Liver (tissue), 9 donors: ENCODE data around the gene SOX15. TPM values are rescaled to one million over a fixed set of nuclear protein-coding genes. Genes with fewer than 3 reads are reported as not detected.

ENCODE experiments used
- DNase-seq: peaks from one replicate; pipeline ENCODE4 v3.0.0-alpha.2; 2017; ENCODE audit warnings: low spot score
- H3K27ac ChIP-seq, 2 donors: one replicate each; pipeline ENCODE4 v1.7.0; 2013; ENCODE audit warnings: inconsistent platforms in 2 of 2, low read length in 2 of 2, control low read depth in 1 of 2, low read depth in 1 of 2, mild to moderate bottlenecking in 1 of 2
- H3K27me3 ChIP-seq, 4 donors: one replicate each; pipeline versions ENCODE4 v1.6.1 to v1.7.0; 2013; ENCODE audit warnings: low read length in 3 of 4, inconsistent platforms in 1 of 4, mild to moderate bottlenecking in 1 of 4, moderate library complexity in 1 of 4; ENCODE audit not compliant: control insufficient read depth in 4 of 4, insufficient read depth in 4 of 4
- H3K36me3 ChIP-seq, 4 donors: one replicate each; pipeline versions ENCODE4 v1.6.1 to v1.7.0; 2013; ENCODE audit warnings: low read length in 3 of 4, mild to moderate bottlenecking in 3 of 4, low read depth in 1 of 4, moderate library complexity in 1 of 4; ENCODE audit not compliant: control insufficient read depth in 4 of 4, insufficient read depth in 3 of 4
- H3K4me1 ChIP-seq, 4 donors: one replicate each; pipeline versions ENCODE4 v1.6.1 to v1.7.0; 2013; ENCODE audit warnings: low read length in 3 of 4, mild to moderate bottlenecking in 3 of 4, moderate library complexity in 1 of 4; ENCODE audit not compliant: control insufficient read depth in 4 of 4, insufficient read depth in 4 of 4
- H3K4me3 ChIP-seq, 3 donors: one replicate each; pipeline versions ENCODE4 v1.6.1 to v1.7.0; 2013; ENCODE audit warnings: low read length in 3 of 3, control low read depth in 1 of 3, low read depth in 1 of 3, mild to moderate bottlenecking in 1 of 3
- H3K9ac ChIP-seq, 2 donors: one replicate each; pipeline ENCODE4 v1.7.0; 2013; ENCODE audit warnings: low read length in 2 of 2, mild to moderate bottlenecking in 2 of 2, moderate library complexity in 2 of 2, control low read depth in 1 of 2, low read depth in 1 of 2
- H3K9me3 ChIP-seq, 4 donors: one replicate each; pipeline versions ENCODE4 v1.6.1 to v1.7.0; 2013; ENCODE audit warnings: low read length in 3 of 4; ENCODE audit not compliant: control insufficient read depth in 4 of 4
- ATF3 ChIP-seq: IDR thresholded peaks from 2 replicates; pipeline ENCODE4 v1.6.1; 2016; ENCODE audit warnings: antibody characterized with exemption
- CTCF ChIP-seq: fragments of 150-350 bp; IDR thresholded peaks from 2 replicates; pipeline ENCODE4 v1.5.1; 2017; ENCODE audit warnings: improper control_type of control experiment, low read depth, low read length; ENCODE audit not compliant: missing input control
- EGR1 ChIP-seq, 2 donors: IDR thresholded peaks; 2 replicates each; pipeline ENCODE4 v1.6.1; 2016 to 2018; ENCODE audit warnings: antibody characterized with exemption in 2 of 2, low read depth in 2 of 2
- FOXA1 ChIP-seq: IDR thresholded peaks from 2 replicates; pipeline ENCODE4 v1.6.1; 2016; ENCODE audit warnings: antibody characterized with exemption
- FOXA2 ChIP-seq: IDR thresholded peaks from 2 replicates; pipeline ENCODE4 v1.6.1; 2016; ENCODE audit warnings: antibody characterized with exemption
- GABPA ChIP-seq, 2 donors: IDR thresholded peaks in 1 of 2; conservative IDR thresholded peaks in 1 of 2; 2 replicates each; pipeline ENCODE4 v1.6.1; 2016; ENCODE audit warnings: antibody characterized with exemption in 2 of 2, mild to moderate bottlenecking in 1 of 2, moderate library complexity in 1 of 2
- HNF4A ChIP-seq, 2 donors: conservative IDR thresholded peaks; 2 replicates each; pipeline ENCODE4 v1.6.1; 2016; ENCODE audit warnings: antibody characterized with exemption in 2 of 2, mild to moderate bottlenecking in 2 of 2
- JUND ChIP-seq, 2 donors: IDR thresholded peaks; 2 replicates each; pipeline ENCODE4 v1.6.1; 2016; ENCODE audit warnings: antibody characterized with exemption in 2 of 2
- MAX ChIP-seq: IDR thresholded peaks from 2 replicates; pipeline ENCODE4 v1.6.1; 2016; ENCODE audit warnings: antibody characterized with exemption
- NR2F2 ChIP-seq: IDR thresholded peaks from 2 replicates; pipeline ENCODE4 v1.6.1; 2016; ENCODE audit warnings: antibody characterized with exemption
- RAD21 ChIP-seq, 2 donors: IDR thresholded peaks; 2 replicates each; pipeline ENCODE4 v1.6.1; 2016; ENCODE audit warnings: antibody characterized with exemption in 2 of 2, mild to moderate bottlenecking in 2 of 2
- REST ChIP-seq: IDR thresholded peaks from 2 replicates; pipeline ENCODE4 v1.6.1; 2016; ENCODE audit warnings: antibody characterized with exemption, mild to moderate bottlenecking
- RXRA ChIP-seq, 2 donors: IDR thresholded peaks; 2 replicates each; pipeline ENCODE4 v1.6.1; 2017 to 2018; ENCODE audit warnings: antibody characterized with exemption in 2 of 2, mild to moderate bottlenecking in 1 of 2
- YY1 ChIP-seq: IDR thresholded peaks from 2 replicates; pipeline ENCODE4 v1.6.1; 2016; ENCODE audit warnings: antibody characterized with exemption, mild to moderate bottlenecking
- ZBTB33 ChIP-seq: IDR thresholded peaks from 2 replicates; pipeline ENCODE4 v1.6.1; 2016; ENCODE audit warnings: antibody characterized with exemption
- WGBS: extraction: QIAGEN DNeasy Blood & Tissue Kit; methylation state at CpG from one replicate; pipeline ENCODE4 v1.1.7; 2013; 5-methylcytosine and 5-hydroxymethylcytosine counted together
- polyA plus RNA-seq, 2 donors: library from polyadenylated mRNA; stranded (reverse) in 1 of 2; unstranded in 1 of 2; fragments of 200-250 nt in 1 of 2; fragments of >200 nt in 1 of 2; fragmentation: Nextera tagmentation in 1 of 2; extraction: Ambion mirVana in 1 of 2; gene quantifications; one replicate each; pipeline versions ENCODE4 v1.2.1 to v1.2.3, GENCODE V29; 2013 to 2015
- total RNA-seq, 2 donors: library from RNA; depleted of rRNA; stranded (reverse); fragments of >200 nt; gene quantifications; one replicate each; pipeline ENCODE4 v1.2.3, GENCODE V29; 2014
- donor health status: healthy.
- donor health status: healthy.
- donor health status: healthy.
- donor health status: healthy.
- donor health status: healthy.

SOX15 gene
- total and polyA plus RNA-seq, 4 donors: 0.06 to 0.33 (median 0.17) TPM; not detected in 1

- H3K27me3 ChIP-seq: no peaks in the 10 kb centered on the region
- TF ChIP-seq NR2F2: peak; percentile 60
- TF ChIP-seq YY1: peak; percentile 100
- no peak for TF ChIP-seq ATF3
- TF ChIP-seq CTCF: no peak
- no peak for TF ChIP-seq FOXA2
- TF ChIP-seq MAX: peak; percentile 99
- no peak for TF ChIP-seq FOXA1
- peak; percentile 24 to 29 for TF ChIP-seq RAD21 (IDR thresholded peaks at IDR 0.05)
- TF ChIP-seq JUND (IDR thresholded peaks at IDR 0.05): no peak
- no peak for TF ChIP-seq EGR1 (IDR thresholded peaks at IDR 0.05; ENCODE audit: low read depth in 2 of 2)
- TF ChIP-seq REST: no peak
- TF ChIP-seq RXRA (IDR thresholded peaks at IDR 0.05): peak in 1 of 2 donors; percentile 36
- TF ChIP-seq ZBTB33: peak; percentile 74
- TF ChIP-seq GABPA (IDR thresholded peaks at IDR 0.05 in 1 of 2, conservative IDR thresholded peaks at IDR 0.05 in 1 of 2): peak in 1 of 2 donors; percentile 97
- H3K4me1 ChIP-seq: peaks cover 7 to 37% (median 31%) of the 10 kb centered on the region in 4 donors
- peak overlapping the region; percentile 34 to 77 for H3K27ac ChIP-seq
- under 1% methylated on average over 11 of the region's 11 CpGs for WGBS
- peak overlapping the region; percentile 37 to 79 (median 39) for H3K4me3 ChIP-seq
- DNase-seq: no peak
- no peaks in the 10 kb centered on the region for H3K9me3 ChIP-seq
- peak overlapping the region in 1 of 2 donors; percentile 79 for H3K9ac ChIP-seq
- peaks cover 13 to 53% (median 34%) of the 10 kb centered on the region in 4 donors for H3K36me3 ChIP-seq
Measured at GRCh38 chr17:7572338-7572587, 17.6 kb downstream of the SOX15 start.

GRCh38 chr17:7570351-7570750 is 19.5 kb downstream of the SOX15 start:
- H3K4me3 ChIP-seq: no peak overlapping the region
- peaks cover 8 to 43% (median 25%) of the 10 kb centered on the region in 4 donors for H3K36me3 ChIP-seq
- TF ChIP-seq HNF4A (conservative IDR thresholded peaks at IDR 0.05): no peak
- DNase-seq: no peak
- no peaks in the 10 kb centered on the region for H3K27me3 ChIP-seq
- peaks cover 3 to 24% (median 21%) of the 10 kb centered on the region in 4 donors for H3K4me1 ChIP-seq
- H3K27ac ChIP-seq: no peak overlapping the region
- H3K9ac ChIP-seq: no peak overlapping the region
- H3K9me3 ChIP-seq: no peaks in the 10 kb centered on the region
- whole genome bisulfite sequencing: 97% methylated on average over 10 of the region's 10 CpGs
